ENCODE measurements around the gene EBF3. TPM values are rescaled to one million over a fixed set of nuclear protein-coding genes. Genes with fewer than 3 reads are reported as not detected.

EBF3 gene
- polyA plus RNA-seq, 3 donors = 0.79 to 1.1 (median 0.79) TPM

- DNase-seq (ENCODE audit: low read depth in 3 of 3, low spot score in 2 of 3) = no peak
Measured at GRCh38 chr10:129959544-129960480, 4.3 kb downstream of the EBF3 start.

- DNase-seq (ENCODE audit: low read depth in 3 of 3, low spot score in 2 of 3) = no peak
Measured at GRCh38 chr10:129958629-129959543, 5.2 kb downstream of the EBF3 start.

GRCh38 chr10:129958148-129958628, 5.9 kb downstream of the EBF3 start:
- no peak for DNase-seq (ENCODE audit: low read depth in 3 of 3, low spot score in 2 of 3)

- no peak for DNase-seq (ENCODE audit: low read depth in 3 of 3, low spot score in 2 of 3)
Measured at GRCh38 chr10:129956876-129957673, 7.0 kb downstream of the EBF3 start.

GRCh38 chr10:129956286-129956670, 7.8 kb downstream of the EBF3 start:
- no peak for DNase-seq (ENCODE audit: low read depth in 3 of 3, low spot score in 2 of 3)

GRCh38 chr10:129955601-129956285, 8.3 kb downstream of the EBF3 start:
- DNase-seq (ENCODE audit: low read depth in 3 of 3, low spot score in 2 of 3) = no peak

GRCh38 chr10:129954492-129955315, 9.4 kb downstream of the EBF3 start:
- no peak for DNase-seq (ENCODE audit: low read depth in 3 of 3, low spot score in 2 of 3)

GRCh38 chr10:129953119-129954051, 10.7 kb downstream of the EBF3 start:
- no peak for DNase-seq (ENCODE audit: low read depth in 3 of 3, low spot score in 2 of 3)

GRCh38 chr10:129952378-129953118, 11.5 kb downstream of the EBF3 start:
- DNase-seq (ENCODE audit: low read depth in 3 of 3, low spot score in 2 of 3) = no peak

GRCh38 chr10:129951970-129952265, 12.2 kb downstream of the EBF3 start:
- no peak for DNase-seq (ENCODE audit: low read depth in 3 of 3, low spot score in 2 of 3)

GRCh38 chr10:129951101-129951969, 12.7 kb downstream of the EBF3 start:
- no peak for DNase-seq (ENCODE audit: low read depth in 3 of 3, low spot score in 2 of 3)

GRCh38 chr10:129950676-129951075, 13.4 kb downstream of the EBF3 start:
- no peak for DNase-seq (ENCODE audit: low read depth in 3 of 3, low spot score in 2 of 3)

GRCh38 chr10:129949891-129950291, 14.2 kb downstream of the EBF3 start:
- DNase-seq (ENCODE audit: low read depth in 3 of 3, low spot score in 2 of 3) = no peak

- no peak for DNase-seq (ENCODE audit: low read depth in 3 of 3, low spot score in 2 of 3)
Measured at GRCh38 chr10:129949411-129949810, 14.7 kb downstream of the EBF3 start.

- no peak for DNase-seq (ENCODE audit: low read depth in 3 of 3, low spot score in 2 of 3)
Measured at GRCh38 chr10:129946859-129947258, 17.2 kb downstream of the EBF3 start.

GRCh38 chr10:129945941-129946760, 17.9 kb downstream of the EBF3 start:
- no peak for DNase-seq (ENCODE audit: low read depth in 3 of 3, low spot score in 2 of 3)
